GM10266 (cell line): ENCODE measurements around the gene SOAT2.

Source experiments
- DNase-seq: peaks from one replicate; pipeline ENCODE4 v3.0.0; 2012; ENCODE audit errors: extremely low spot score
- CTCF ChIP-seq: IDR thresholded peaks from 2 replicates; pipeline ENCODE4 v1.5.1; 2012; ENCODE audit warnings: mild to moderate bottlenecking, low read depth; ENCODE audit not compliant: control insufficient read depth, insufficient read depth; ENCODE audit errors: missing control alignments

Gene SOAT2

GRCh38 chr12:53062011-53062961 lies 41.0 kb upstream of the SOAT2 start:
- TF ChIP-seq CTCF: no peak
- no peak for DNase-seq

DNA sequence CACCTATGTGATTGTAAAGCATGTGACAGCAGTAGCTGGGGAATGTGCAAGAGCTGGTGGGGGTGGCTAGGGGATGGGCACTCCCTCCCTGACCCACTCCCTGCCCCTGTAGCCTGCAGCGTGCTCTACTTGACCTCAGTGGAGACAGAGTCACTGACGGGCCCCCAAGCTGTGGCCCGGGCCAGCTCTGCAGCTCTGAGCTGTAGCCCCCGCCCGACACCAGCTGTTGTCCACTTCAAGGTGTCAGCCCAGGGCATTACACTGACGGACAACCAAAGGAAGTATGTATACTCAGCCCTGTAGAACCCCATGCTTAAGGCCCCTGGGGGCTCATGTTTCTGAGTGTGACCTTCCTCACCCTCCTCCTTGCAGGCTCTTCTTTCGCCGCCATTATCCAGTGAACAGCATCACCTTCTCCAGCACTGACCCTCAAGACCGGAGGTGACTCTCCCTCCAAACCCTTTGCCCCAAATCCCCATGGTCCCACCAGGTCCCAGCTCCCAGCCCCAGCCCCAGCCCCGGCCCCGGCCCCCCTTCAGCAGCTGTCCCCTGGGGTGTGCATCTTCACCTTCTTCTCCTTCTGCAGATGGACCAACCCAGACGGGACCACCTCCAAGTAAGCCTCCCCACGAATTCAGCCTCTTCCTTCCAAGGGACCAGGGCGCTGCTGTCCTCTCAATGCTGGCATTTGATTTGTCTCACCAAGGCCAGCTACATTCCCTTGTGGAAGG lies 40.1 kb upstream of the SOAT2 start:
- DNase-seq: no peak
- no peak for TF ChIP-seq CTCF

GRCh38 chr12:53063708-53064612 lies 39.3 kb upstream of the SOAT2 start:
- no peak for DNase-seq
- TF ChIP-seq CTCF: no peak

- no peak for DNase-seq
- no peak for TF ChIP-seq CTCF
These were observed 38.5 kb upstream of the SOAT2 start for GRCh38 chr12:53064613-53065436.

- DNase-seq: no peak
- no peak for TF ChIP-seq CTCF
These were observed 37.8 kb upstream of the SOAT2 start for GRCh38 chr12:53065470-53065869.
